ENCODE data around the gene SLC38A1. TPM values are rescaled to one million over a fixed set of nuclear protein-coding genes. Genes with fewer than 3 reads are reported as not detected.

Gene SLC38A1
- total and polyA plus RNA-seq, 2 experiments from 2014 or later, result 79.9 to 92.0 TPM

DNA sequence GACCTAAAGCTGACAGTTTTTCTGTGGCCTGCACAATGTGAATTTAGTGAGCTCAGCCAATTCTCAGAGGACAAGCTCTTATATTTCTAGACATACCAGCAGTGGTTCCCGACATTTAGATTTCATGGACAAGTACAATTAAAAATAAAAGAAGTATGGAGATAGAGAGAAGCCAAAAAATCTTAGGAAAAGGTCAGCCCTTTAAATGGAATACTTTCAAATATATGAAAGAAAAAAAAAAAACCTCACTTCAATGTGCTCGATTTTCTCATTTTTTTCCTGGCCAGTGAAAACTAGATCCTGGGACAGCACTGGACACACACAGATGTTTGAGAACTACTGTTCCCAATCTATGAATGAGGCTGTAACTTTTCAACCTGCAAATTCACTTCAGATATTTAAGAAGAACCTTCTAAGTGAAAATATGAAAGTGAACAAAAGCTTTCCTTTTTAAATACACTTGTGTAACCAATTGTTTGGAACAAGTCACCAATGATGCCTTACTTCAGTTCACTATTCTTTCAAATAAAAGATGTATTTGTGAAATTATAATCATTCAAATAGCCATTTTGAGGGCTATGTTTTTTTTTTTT lies 109.4 kb downstream of the SLC38A1 start:
- H3K27ac ChIP-seq, result no peak overlapping the region
- no peak overlapping the region for H2AFZ ChIP-seq
- no peaks in the 10 kb centered on the region for H3K79me2 ChIP-seq (ENCODE audit: insufficient read depth)
- H4K20me1 ChIP-seq (ENCODE audit: insufficient read depth), result no peaks in the 10 kb centered on the region
- DNase-seq, result no peak
- 71 to 78% methylated on average over 2 of the region's 2 CpGs for WGBS, 2 experiments (ENCODE audit: low coverage in 1 of 2, low lambda C conversion rate in 2 of 2, missing lambda C conversion rate in 2 of 2)
- no peaks in the 10 kb centered on the region for H3K9me3 ChIP-seq (ENCODE audit: low read depth)
- peaks cover 22% of the 10 kb centered on the region for H3F3A ChIP-seq (ENCODE audit: insufficient read depth)
- H3K9me2 ChIP-seq (ENCODE audit: insufficient read depth), result no peaks in the 10 kb centered on the region
- H3K36me3 ChIP-seq (ENCODE audit: low read depth), result 0 out of 2 replicates have a peak, but pooled peaks cover 3% of the 10 kb centered on the region
- no peak overlapping the region for H3K4me2 ChIP-seq (ENCODE audit: unreplicated experiment)
- TF ChIP-seq EZH2phosphoT487 (IDR thresholded peaks at IDR 0.05; ENCODE audit: insufficient read depth, low read depth) (no peak), EZH2 (IDR thresholded peaks at IDR 0.05; ENCODE audit: insufficient read depth, poor library complexity, severe bottlenecking) (no peak)
- H3K4me3 ChIP-seq, result no peak overlapping the region
- peaks cover 22% of the 10 kb centered on the region for H3K4me1 ChIP-seq (ENCODE audit: insufficient read depth)
- in situ Hi-C loops (cut with MboI), result no loop called here
- H3K27me3 ChIP-seq (replicated peaks; ENCODE audit: insufficient read depth), result no peaks in the 10 kb centered on the region
- no peak overlapping the region for H3K9ac ChIP-seq

DNA sequence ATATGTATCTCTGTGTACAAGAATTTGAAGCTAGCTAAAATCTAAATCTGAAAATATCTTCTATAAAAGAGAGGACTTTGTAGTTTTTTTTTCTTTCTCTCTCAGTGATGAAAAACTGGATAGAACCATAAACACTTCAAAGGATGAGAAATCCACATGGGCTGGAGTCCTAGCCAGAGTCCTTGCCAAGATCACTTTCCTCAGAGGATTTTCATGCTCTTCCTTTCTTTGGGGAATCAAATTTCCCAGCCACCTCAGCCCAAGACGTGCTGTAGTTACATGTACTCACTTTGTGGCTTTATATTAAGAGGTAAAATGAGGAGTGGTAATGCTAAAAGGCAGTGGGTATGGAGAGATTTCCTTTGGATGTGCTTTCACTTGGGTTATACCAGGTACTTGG lies 110.3 kb downstream of the SLC38A1 start:
- WGBS, 2 experiments (ENCODE audit: low coverage in 1 of 2, low lambda C conversion rate in 2 of 2, missing lambda C conversion rate in 2 of 2), result 21 to 24% methylated on average over 1 of the region's 1 CpG

DNA sequence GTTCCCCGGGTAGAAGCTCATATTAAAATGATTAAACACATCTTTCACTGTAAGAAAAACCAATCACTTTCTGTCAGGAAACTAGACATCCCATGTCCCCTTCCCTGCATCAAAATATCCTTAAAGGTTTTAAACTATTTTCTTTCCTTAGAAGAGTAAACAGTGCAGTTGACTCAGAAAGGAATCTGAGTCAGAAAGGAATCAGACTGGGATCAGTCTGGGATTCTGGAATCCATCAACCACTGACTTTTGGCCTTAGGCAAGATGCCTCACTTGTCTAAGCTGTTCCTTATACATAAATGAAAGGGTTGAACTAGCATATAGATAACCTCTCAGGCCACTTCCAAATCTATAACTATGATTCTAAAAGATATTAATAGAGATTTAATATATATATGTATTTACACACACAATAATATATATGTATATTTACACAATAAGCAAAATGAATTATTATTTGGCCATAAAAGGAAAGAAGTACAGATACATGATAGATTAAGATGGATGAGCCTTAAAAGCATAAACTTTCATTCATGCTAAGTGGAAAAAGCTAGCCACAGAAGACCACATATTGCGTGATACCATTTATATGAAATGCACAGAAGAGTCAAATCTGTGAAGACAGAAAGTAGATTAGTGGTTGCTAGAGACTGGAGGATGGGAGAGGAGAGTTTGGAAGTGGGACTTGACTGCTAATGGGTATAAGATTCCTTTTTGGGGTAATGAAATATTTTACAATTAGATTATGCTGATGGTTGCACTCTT lies 114.4 kb downstream of the SLC38A1 start:
- in situ Hi-C loops (cut with MboI), result no loop called here
- H3K9ac ChIP-seq, result peak overlapping the region; percentile 39
- 48 to 51% methylated on average over 2 of the region's 2 CpGs for WGBS, 2 experiments (ENCODE audit: low coverage in 1 of 2, low lambda C conversion rate in 2 of 2, missing lambda C conversion rate in 2 of 2)

More for the DNA sequence above, 110.3 kb downstream of the SLC38A1 start:
- Histone ChIP-seq H3K27me3 (replicated peaks; ENCODE audit: insufficient read depth) (no peaks in the 10 kb centered on the region), H3K79me2 (ENCODE audit: insufficient read depth) (no peaks in the 10 kb centered on the region), H3F3A (ENCODE audit: insufficient read depth) (peaks cover 29% of the 10 kb centered on the region), H2AFZ (no peak overlapping the region), H3K36me3 (ENCODE audit: low read depth) (0 out of 2 replicates have a peak, but pooled peaks cover 3% of the 10 kb centered on the region), H3K4me2 (ENCODE audit: unreplicated experiment) (no peak overlapping the region), H3K9me2 (ENCODE audit: insufficient read depth) (no peaks in the 10 kb centered on the region), H3K27ac (no peak overlapping the region), H3K9ac (no peak overlapping the region), H3K4me3 (no peak overlapping the region), H3K4me1 (ENCODE audit: insufficient read depth) (peaks cover 31% of the 10 kb centered on the region), H3K9me3 (ENCODE audit: low read depth) (no peaks in the 10 kb centered on the region), H4K20me1 (ENCODE audit: insufficient read depth) (no peaks in the 10 kb centered on the region)
- in situ Hi-C loops (cut with MboI), result no loop called here
- no peak for DNase-seq
- TF ChIP-seq EZH2phosphoT487 (IDR thresholded peaks at IDR 0.05; ENCODE audit: insufficient read depth, low read depth) (no peak), EZH2 (IDR thresholded peaks at IDR 0.05; ENCODE audit: insufficient read depth, poor library complexity, severe bottlenecking) (no peak)

DNA sequence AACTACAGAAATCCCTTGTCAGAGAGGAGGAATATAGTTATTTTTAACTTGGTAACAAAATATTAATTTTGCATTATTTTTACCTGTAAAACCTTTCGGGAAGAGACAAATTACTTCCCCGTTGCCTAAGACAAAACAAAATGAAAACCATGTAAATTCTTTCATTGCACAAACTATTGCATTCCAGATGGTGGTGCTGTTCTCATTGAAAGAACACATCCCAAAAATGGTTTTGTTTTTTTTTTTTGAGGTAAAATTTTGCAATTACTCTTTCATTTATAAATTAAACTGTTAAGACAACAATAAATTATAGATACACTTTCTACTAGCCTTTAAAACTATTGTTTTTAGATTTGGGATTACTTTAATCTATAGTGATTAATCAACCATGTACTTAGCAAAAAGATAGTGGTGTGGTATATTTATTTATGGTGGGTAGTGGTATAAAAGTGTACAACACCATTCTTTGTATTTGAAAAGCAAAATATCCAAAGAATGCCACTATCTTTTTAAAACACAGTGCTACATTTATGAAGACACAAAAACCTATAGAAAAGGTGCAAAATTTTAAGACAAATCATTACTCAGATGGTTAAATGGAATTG lies 115.5 kb downstream of the SLC38A1 start:
- H3K4me3 ChIP-seq, result peak overlapping the region; percentile 57
- peaks cover 18% of the 10 kb centered on the region for H3K4me1 ChIP-seq (ENCODE audit: insufficient read depth)
- peak overlapping the region; percentile 67 for H3K4me2 ChIP-seq (ENCODE audit: unreplicated experiment)
- no peaks in the 10 kb centered on the region for H3K9me3 ChIP-seq (ENCODE audit: low read depth)
- H3K9ac ChIP-seq, result peak overlapping the region; percentile 58
- H3K27ac ChIP-seq, result peak overlapping the region; percentile 48; the same call in 1 of the 2 replicates
- peaks cover 9% of the 10 kb centered on the region; the same call in 1 of the 2 replicates for H3F3A ChIP-seq (ENCODE audit: insufficient read depth)
- 1 to 3% methylated on average over 2 of the region's 2 CpGs for WGBS, 2 experiments (ENCODE audit: low coverage in 1 of 2, low lambda C conversion rate in 2 of 2, missing lambda C conversion rate in 2 of 2)
- 0 out of 2 replicates have a peak, but pooled peaks cover 3% of the 10 kb centered on the region for H3K36me3 ChIP-seq (ENCODE audit: low read depth)
- no peaks in the 10 kb centered on the region for H3K27me3 ChIP-seq (replicated peaks; ENCODE audit: insufficient read depth)
- no peaks in the 10 kb centered on the region for H4K20me1 ChIP-seq (ENCODE audit: insufficient read depth)
- peak; percentile 78 for DNase-seq
- TF ChIP-seq EZH2 (IDR thresholded peaks at IDR 0.05; ENCODE audit: insufficient read depth, poor library complexity, severe bottlenecking) (no peak), EZH2phosphoT487 (IDR thresholded peaks at IDR 0.05; ENCODE audit: insufficient read depth, low read depth) (no peak)
- H3K9me2 ChIP-seq (ENCODE audit: insufficient read depth), result no peaks in the 10 kb centered on the region
- peak overlapping the region; percentile 72 for H2AFZ ChIP-seq
- in situ Hi-C loops (cut with MboI), result no loop called here
- H3K79me2 ChIP-seq (ENCODE audit: insufficient read depth), result no peaks in the 10 kb centered on the region

More for the DNA sequence above, 114.4 kb downstream of the SLC38A1 start:
- H3K4me2 ChIP-seq (ENCODE audit: unreplicated experiment), result peak overlapping the region; percentile 67
- H3K4me1 ChIP-seq (ENCODE audit: insufficient read depth), result peaks cover 18% of the 10 kb centered on the region
- H3K79me2 ChIP-seq (ENCODE audit: insufficient read depth), result no peaks in the 10 kb centered on the region
- H3K36me3 ChIP-seq (ENCODE audit: low read depth), result 0 out of 2 replicates have a peak, but pooled peaks cover 3% of the 10 kb centered on the region
- no peaks in the 10 kb centered on the region for H3K9me2 ChIP-seq (ENCODE audit: insufficient read depth)
- no peaks in the 10 kb centered on the region for H3K27me3 ChIP-seq (replicated peaks; ENCODE audit: insufficient read depth)
- peak overlapping the region; percentile 48 for H3K27ac ChIP-seq
- TF ChIP-seq EZH2 (IDR thresholded peaks at IDR 0.05; ENCODE audit: insufficient read depth, poor library complexity, severe bottlenecking) (no peak), EZH2phosphoT487 (IDR thresholded peaks at IDR 0.05; ENCODE audit: insufficient read depth, low read depth) (no peak)
- peak; percentile 77 for DNase-seq
- H2AFZ ChIP-seq, result peak overlapping the region; percentile 45
- H3F3A ChIP-seq (ENCODE audit: insufficient read depth), result peaks cover 10% of the 10 kb centered on the region; the same call in 1 of the 2 replicates
- H3K9me3 ChIP-seq (ENCODE audit: low read depth), result no peaks in the 10 kb centered on the region
- H4K20me1 ChIP-seq (ENCODE audit: insufficient read depth), result no peaks in the 10 kb centered on the region
- peak overlapping the region; percentile 57 for H3K4me3 ChIP-seq
